Mucosa of descending colon (tissue), 3 donors: Measurements from ENCODE around the gene NKAIN2. TPM values are rescaled to one million over a fixed set of nuclear protein-coding genes. Genes with fewer than 3 reads are reported as not detected.

Experiments used
- ATAC-seq: fragments of 200-7000 bp; cut with Tn5 transposase; one replicate; pipeline ENCODE4 v1.9.1; 2020; ENCODE audit warnings: mild to moderate bottlenecking, moderate library complexity
- DNase-seq, 3 donors: peaks; one replicate each; pipeline ENCODE4 v3.0.0-alpha.2; 2020
- H3K36me3 ChIP-seq: fragments of 200-600 bp; one replicate; pipeline ENCODE4 v1.8.0; 2021; ENCODE audit warnings: low read depth, mild to moderate bottlenecking
- H3K4me1 ChIP-seq: fragments of 200-600 bp; one replicate; pipeline ENCODE4 v1.8.0; 2021; ENCODE audit warnings: low read depth, mild to moderate bottlenecking
- H3K4me3 ChIP-seq: fragments of 200-600 bp; one replicate; pipeline ENCODE4 v1.8.0; 2021; ENCODE audit warnings: mild to moderate bottlenecking
- H3K9me3 ChIP-seq: fragments of 200-600 bp; one replicate; pipeline ENCODE4 v1.8.0; 2021; ENCODE audit warnings: mild to moderate bottlenecking
- CTCF ChIP-seq: fragments of 200-600 bp; IDR thresholded peaks from one replicate; pipeline ENCODE4 v1.8.0; 2022; ENCODE audit warnings: antibody characterized with exemption, mild to moderate bottlenecking
- intact Hi-C, 2 donors: fragments of 100-400 bp; cut with DNase I in 1 of 2; cut with micrococcal nuclease in 1 of 2; formaldehyde crosslinking; loops; one replicate each; pipeline versions ENCODE4 v1.11.0 to v1.11.1; 2022; cut with DNase I, micrococcal nuclease
- total RNA-seq, 3 donors: library from RNA; stranded (reverse); fragmentation: NEBNext Ultra II Directional in 2 of 3; extraction: Animal tissue kit (Norgen Biotek cat#: 25700) in 2 of 3; gene quantifications; one replicate each; pipeline versions ENCODE4 v1.2.1 to v1.2.4, GENCODE V29; 2021 to 2023
- donor health status: DM: no; HTN: no; CAD: no; lungs with moderate emphysema.
- donor health status: DM: no; HTN: no; CAD: no.
- donor health status: DM: no; HTN: yes; CAD: no.

The NKAIN2 gene
- total RNA-seq, 3 donors from 2014 or later: 0.34 to 4.7 (median 0.69) TPM

- Histone ChIP-seq H3K36me3 (no peaks in the 10 kb centered on the region), H3K9me3 (no peaks in the 10 kb centered on the region), H3K4me3 (no peak overlapping the region), H3K4me1 (no peaks in the 10 kb centered on the region)
- DNase-seq (no peak), ATAC-seq (no peak)
- no peak for TF ChIP-seq CTCF
- intact Hi-C loops: no loop called here
Measured at GRCh38 chr6:124769811-124770544, 966.3 kb downstream of the NKAIN2 start.

GRCh38 chr6:124770784-124771183 lies 967.1 kb downstream of the NKAIN2 start:
- no peaks in the 10 kb centered on the region for H3K9me3 ChIP-seq
- ATAC-seq (no peak), DNase-seq (no peak)
- intact Hi-C loops: no loop called here
- no peaks in the 10 kb centered on the region for H3K4me1 ChIP-seq
- no peaks in the 10 kb centered on the region for H3K36me3 ChIP-seq
- no peak for TF ChIP-seq CTCF
- H3K4me3 ChIP-seq: no peak overlapping the region

- no peak for ATAC-seq
- Histone ChIP-seq H3K9me3 (no peaks in the 10 kb centered on the region), H3K4me1 (no peaks in the 10 kb centered on the region), H3K36me3 (no peaks in the 10 kb centered on the region), H3K4me3 (no peak overlapping the region)
- intact Hi-C loops: no loop called here
- DNase-seq: no peak
- TF ChIP-seq CTCF: no peak
Measured at GRCh38 chr6:124772733-124773319, 969.2 kb downstream of the NKAIN2 start.

- DNase-seq: no peak
- no peak for TF ChIP-seq CTCF
- intact Hi-C loops: no loop called here
- no peaks in the 10 kb centered on the region for H3K9me3 ChIP-seq
- H3K4me1 ChIP-seq: no peaks in the 10 kb centered on the region
- H3K4me3 ChIP-seq: no peak overlapping the region
- ATAC-seq: no peak
- no peaks in the 10 kb centered on the region for H3K36me3 ChIP-seq
Measured at GRCh38 chr6:124775121-124775520, 971.5 kb downstream of the NKAIN2 start.

GRCh38 chr6:124777863-124778262 lies 974.2 kb downstream of the NKAIN2 start:
- no peak for TF ChIP-seq CTCF
- Histone ChIP-seq H3K9me3 (no peaks in the 10 kb centered on the region), H3K4me3 (no peak overlapping the region), H3K4me1 (no peaks in the 10 kb centered on the region), H3K36me3 (no peaks in the 10 kb centered on the region)
- DNase-seq (no peak), ATAC-seq (no peak)
- intact Hi-C loops: no loop called here
